GM12801 (cell line): Measurements from ENCODE around the gene UNC119.

Experiments used
- CTCF ChIP-seq: IDR thresholded peaks from one replicate; pipeline ENCODE4 v1.5.1; 2011; ENCODE audit warnings: control low read depth; ENCODE audit not compliant: insufficient read length; ENCODE audit errors: extremely low read depth

The UNC119 gene

DNA sequence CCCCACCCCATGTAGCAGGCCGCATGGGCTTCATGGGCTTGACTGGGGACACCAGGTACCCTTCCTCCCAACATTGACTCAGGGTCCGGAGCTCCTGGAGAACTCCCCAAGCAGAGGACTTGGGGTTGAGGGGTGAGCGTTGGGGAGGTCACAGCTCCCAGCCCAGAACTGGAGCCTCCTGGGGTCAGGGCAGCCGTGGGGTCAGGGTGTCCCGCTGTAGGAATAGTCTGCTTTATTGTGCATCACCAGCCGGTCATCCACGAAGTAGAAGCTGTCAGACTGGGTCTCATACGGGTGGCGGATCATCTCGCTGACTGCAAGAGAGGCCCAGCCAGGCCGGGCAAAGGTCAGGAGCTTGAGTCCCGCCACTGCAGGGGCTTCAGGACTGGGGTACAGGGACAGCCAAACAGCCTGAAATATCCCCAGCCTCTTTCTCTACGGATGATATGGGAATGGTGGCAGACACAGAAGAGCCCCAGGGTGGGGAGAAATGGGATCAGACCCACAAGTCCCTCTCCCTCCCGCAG lies 5.3 kb downstream of the UNC119 start:
- TF ChIP-seq CTCF: no peak

- no peak for TF ChIP-seq CTCF
Measured at GRCh38 chr17:28545787-28546415, 6.5 kb downstream of the UNC119 start.

- TF ChIP-seq CTCF: no peak
Measured at GRCh38 chr17:28545141-28545503, 7.3 kb downstream of the UNC119 start.

- no peak for TF ChIP-seq CTCF
Measured at GRCh38 chr17:28544402-28545140, 7.9 kb downstream of the UNC119 start.

- TF ChIP-seq CTCF: no peak
Measured at GRCh38 chr17:28541439-28541838, 11.0 kb downstream of the UNC119 start.

- no peak for TF ChIP-seq CTCF
Measured at GRCh38 chr17:28540231-28540630, 12.2 kb downstream of the UNC119 start.

- TF ChIP-seq CTCF: no peak
Measured at GRCh38 chr17:28538296-28538895, 14.0 kb downstream of the UNC119 start.
